HG03196 (cell line): ENCODE measurements around the gene ANO1.

Experiments
- ATAC-seq: cut with Tn5 transposase; IDR thresholded peaks from one replicate; pipeline ENCODE4 v1.9.1; 2021; ENCODE audit not compliant: unreplicated experiment

Gene ANO1

DNA sequence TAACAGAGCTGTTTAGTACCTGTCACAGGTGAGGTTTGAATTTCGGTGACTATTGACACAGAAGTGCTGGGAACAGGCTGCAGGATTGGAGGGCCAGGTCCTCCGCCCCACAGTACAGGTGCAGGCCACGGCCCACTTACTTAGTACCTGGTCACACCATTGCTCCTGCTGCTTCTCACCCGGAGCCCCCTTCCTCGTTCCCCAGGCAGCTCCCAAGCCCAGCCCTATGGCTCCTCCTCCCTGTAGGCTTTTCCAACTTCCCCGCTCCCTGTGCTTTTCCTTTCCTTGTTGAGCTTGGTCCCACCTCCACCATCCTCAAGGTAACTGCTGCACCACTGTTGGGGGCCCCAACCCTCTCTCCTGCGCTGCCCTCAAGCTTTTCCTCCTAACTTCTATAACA, 27.9 kb upstream of the ANO1 start:
- ATAC-seq = no peak

DNA sequence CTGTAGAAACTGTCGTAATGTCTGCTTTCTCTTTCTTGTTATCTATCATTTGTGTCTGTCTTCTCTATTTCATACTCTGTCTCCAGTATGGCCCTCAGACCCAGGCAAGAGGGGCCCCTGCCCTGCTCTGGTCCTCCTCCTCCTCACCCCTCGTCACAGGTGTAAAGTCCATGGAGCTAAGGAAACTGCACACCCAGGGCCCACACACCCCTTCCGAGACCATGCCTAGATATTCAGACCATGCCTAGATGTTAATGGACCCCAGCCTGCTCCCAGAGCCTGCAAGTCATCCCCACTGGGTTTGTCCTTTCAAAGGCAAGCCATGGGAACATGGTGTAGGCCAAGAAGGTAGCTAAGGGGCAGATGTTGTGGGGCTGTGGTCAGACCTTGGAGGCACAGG, 24.1 kb upstream of the ANO1 start:
- ATAC-seq = no peak

DNA sequence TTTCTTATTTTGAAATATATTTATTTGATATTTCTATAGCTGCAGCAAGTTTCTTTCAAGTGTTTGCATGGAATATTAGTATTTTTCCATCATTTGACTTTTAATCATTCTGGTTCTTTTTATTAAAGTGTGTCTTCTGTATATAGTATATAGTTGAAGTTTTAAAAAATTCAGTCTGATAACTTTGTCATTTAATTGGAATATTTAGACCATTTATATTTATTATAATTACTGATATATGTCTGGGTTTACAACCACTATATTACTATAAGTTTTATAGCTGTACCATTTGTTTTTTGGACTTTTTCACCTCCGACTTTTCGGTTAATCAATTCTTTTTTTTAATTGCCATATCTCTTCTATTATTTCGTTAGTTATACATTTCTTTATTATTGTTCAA, 22.7 kb upstream of the ANO1 start:
- no peak for ATAC-seq

DNA sequence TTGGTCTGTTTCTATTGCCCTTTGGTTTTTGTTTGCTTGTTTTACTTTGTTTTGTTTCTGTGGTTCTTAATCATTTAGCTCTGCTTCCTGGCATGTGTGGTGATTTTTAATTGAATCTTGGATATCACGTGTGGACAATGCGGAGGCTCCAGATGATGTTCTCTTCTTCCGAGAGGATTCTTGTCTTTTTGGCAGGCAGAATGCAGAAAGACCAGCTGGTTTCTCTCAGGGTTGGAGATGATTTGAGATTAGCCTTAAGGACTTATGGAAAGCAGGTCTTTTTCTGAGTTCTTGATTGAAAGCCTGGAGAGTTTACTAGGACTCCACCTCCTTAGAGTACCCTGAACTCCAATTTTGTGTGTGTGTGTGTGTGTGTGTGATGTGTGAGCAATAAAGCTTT, 21.0 kb upstream of the ANO1 start:
- no peak for ATAC-seq

DNA sequence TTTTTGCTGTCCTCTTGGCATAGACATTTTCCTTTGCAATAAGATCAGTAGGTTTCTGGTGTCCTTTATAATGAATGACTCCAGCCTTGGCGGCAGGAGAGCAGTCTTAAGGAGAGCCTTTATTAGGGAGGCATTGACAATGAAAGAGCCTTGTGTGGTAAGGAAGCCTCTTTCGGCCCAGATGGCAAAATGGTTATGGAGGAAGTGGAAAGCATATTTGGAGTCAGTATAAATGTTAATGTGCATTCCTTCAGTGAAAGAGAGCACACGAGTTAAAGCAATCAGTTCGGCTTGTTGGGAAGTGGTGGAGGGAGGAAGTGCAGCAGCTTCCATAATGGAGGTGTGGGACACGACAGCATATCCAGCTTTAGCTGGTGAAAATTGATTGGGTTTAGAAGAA, 18.1 kb upstream of the ANO1 start:
- ATAC-seq = no peak

DNA sequence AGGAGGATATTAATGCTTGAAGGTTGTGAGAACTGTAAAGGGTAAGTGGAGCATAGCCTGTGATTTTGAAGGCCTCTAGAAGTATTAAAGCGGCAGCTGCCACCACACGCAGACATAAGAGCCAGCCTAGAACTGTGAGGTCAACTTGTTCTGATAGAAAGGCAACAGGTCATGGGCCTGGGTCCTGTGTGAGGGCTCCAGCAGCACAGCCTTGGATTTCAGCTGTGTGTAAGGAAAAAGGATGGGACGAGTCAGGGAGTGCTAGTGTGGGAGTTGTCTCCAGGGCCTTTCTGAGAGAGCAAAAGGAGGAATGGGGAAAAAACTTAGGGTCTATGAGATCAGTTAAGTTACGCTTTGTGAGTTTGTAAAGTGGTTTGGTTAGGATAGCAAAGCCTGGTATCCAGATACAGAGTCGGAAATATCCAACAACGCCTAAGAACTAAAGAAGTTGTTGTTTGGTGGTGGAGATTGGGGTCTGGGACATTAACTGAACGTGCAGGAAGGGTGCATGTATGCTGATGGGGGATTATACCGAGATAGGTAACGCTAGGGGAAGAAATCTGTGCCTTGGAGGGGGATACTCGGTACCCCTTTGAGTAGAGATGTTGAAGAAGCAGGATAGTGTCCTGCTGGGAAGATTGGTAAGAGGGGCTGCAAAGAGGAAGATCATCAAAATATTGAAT, 17.4 kb upstream of the ANO1 start:
- ATAC-seq = no peak

DNA sequence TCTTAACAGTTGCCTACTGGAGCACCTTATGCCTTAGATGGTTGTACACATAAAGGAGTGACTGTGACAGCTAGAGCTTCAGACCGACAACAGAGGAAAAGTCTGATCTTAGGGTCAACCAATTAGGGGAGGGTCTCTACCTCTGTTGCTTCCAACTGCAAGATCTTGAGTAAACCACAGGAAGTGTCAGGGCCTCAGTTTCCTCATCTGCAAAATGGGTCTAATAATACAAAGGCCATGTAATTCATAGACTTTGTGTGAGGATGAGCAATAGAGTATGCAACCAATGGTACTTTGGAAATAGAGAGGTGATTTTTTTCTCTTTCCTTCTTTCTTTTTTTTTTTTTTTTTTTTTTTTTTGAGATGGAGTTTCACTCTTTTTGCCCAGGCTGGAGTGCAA, 16.4 kb upstream of the ANO1 start:
- ATAC-seq = no peak

DNA sequence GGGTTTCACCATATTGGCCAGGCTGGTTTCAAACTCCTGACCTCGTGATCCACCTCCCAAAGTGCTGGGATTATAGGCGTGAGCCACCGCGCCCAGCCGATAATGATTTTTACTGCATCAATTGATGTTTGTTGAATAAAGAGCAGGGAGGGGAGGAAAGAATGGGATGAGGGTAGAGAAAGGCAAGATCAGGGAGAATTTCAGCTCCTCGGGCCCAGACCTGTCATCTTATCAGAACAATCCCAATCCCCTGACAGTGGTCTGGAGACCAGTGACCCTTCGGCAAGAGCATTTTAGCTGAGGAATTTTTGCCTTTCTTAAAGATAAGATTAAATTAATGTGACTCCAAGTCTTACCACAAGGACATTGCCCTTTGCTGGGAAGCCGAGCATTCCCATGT, 15.0 kb upstream of the ANO1 start:
- ATAC-seq = no peak

DNA sequence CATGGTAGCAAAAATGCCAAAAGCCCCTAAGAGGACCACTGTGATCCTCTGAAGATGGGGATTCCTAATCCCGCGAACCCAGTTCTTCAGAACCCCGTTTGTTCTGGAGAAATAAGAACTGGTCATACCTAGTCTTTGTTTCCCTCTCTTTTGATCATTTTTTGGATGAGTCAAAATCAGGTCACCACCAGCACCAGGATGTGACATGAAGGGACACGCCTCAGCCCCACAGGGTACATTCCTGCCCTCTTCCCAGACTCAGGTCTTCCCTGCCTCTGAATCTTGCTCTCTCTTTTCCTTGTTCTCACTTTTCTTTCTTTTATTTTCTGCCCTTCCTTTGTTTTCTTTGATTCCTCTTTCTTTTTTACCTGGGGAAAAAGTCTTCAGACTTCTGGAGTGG, 14.6 kb upstream of the ANO1 start:
- no peak for ATAC-seq

DNA sequence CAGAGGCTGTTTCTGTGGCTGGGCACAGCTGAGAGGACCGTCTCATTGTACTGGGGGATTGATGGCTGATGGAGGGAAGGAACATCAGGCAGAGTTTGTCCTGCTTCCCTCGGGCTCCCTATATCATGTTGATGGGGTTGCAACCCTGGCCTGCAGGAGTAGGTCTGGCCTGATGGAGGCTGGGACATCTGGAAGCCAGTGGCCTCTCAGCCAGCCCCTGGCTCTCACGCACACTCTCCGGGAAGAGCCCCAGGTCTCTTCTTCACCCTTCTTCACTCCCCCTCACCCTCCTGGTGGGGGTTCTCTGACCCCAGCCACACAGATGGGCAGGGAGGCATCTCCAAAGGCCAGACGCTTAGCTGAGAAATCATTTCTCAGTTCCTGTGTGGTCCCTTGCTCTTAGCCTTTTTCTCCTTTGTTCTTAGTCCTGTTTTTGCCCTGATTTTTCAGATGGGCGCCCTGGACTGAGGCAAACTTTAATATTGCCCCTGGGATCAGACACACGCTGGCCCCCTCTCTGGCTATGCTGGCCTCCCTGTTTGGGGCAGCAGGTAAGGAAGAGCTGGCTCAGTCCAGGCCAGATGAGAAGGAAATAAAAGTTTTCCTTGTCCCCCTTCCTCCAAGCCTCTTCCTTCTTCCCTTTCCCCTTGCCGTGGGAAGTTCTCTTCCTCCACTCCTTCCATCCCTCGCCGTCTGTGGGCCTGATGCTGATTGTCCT, 13.9 kb upstream of the ANO1 start:
- ATAC-seq = no peak

DNA sequence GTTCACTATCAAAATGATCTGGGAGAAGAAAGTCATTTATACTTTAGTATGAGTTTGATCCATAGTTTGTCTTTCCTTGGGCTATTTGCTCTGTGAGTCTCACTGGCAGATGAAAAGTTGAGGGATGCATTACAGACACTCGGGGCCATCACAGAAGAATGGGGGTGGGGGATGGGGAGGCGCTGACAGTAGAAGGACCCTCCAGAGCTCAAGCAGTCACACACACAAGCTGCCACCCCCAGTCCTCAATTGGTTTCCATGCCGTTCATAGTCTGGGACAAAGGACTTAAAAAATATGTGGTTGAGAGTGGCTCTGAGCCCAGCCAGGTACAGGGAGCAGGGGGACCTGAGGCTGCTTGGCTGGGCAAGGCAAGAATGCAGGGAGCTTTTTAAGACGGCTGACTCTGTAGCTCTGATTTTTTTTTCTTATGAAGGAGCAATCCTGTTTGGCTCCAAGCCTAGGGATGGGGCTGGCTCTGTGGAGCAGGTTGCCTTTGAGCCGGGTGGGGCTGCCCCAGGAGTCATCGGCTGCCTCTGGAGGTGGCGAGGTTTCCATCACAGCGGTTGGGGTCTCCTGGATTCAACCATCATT, 13.3 kb upstream of the ANO1 start:
- ATAC-seq = no peak

DNA sequence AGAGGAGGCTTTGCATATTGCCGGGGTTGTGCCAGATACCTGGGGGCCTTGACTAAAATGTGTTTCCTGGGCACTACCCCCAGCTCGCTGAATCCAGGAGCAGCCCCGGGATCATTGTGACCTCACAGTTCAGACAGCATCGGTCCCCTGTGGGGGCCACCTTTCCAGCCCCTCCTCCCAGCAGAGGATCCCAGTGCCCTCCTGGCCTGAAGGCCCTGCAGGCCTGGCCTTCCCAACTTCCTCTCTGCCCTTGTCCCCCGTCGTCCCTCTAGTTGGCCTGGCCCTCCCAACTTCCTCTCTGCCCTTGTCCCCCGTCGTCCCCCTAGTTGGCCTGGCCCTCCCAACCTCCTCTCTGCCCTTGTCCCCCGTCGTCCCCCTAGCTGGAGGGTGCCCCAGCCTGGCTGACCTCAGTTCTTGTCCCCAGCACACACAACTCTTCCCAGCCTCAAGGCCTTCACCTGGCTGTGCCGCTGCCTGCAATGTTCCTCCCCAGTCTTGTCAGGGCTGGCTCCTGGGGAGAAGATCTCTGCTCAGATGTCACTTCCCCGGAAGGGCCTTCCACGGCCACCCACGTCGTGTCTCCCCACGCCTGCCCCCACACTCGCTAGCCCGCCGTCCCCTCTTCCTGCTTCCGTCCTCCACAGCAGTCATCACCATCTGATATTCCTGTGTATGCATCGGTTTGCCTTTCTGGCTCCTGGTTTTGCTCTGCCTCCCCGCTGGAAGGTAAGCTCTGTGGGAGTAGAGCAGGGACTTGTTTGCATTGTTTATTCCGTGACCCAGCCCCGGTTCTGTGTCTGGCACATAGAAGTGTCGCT, 12.6 kb upstream of the ANO1 start:
- no peak for ATAC-seq

DNA sequence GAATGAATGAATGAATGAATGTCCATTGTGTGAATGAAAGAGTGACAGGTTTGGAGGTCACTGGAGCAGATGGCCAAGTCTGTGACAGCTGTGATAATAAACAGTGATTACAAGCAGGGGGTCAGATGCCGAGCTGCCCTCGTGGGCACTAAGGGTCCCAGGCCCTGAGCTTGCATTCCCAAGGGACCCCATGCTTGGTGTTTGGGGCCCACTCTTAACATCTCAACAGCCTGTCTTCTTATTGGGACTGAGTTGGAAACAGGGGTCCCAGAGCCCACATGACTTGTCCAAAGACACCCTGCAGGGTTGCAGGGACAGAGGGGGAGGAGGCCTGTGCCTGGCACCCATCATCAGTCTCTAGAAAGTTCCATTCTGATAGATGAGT, 12.0 kb upstream of the ANO1 start:
- ATAC-seq = no peak

DNA sequence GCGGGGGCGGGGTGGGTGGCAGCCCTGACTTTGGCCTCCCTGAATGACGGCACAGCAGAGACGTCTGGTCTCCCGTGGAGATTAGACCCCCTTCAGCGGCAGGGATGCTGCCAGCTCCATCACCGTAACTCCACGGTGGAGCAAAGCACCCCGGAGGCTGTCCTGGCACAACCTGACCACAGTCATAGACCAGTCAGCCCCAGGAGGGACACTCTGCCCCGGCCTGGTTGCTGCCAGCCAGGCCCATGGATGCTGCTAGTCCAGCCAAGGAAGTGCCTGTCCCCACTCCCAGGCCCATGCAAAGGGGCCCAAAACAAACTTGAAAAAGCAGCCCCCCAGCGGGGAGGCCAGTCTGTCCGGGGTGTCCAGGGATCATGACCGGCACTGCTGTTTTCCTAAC, 11.5 kb upstream of the ANO1 start:
- no peak for ATAC-seq

DNA sequence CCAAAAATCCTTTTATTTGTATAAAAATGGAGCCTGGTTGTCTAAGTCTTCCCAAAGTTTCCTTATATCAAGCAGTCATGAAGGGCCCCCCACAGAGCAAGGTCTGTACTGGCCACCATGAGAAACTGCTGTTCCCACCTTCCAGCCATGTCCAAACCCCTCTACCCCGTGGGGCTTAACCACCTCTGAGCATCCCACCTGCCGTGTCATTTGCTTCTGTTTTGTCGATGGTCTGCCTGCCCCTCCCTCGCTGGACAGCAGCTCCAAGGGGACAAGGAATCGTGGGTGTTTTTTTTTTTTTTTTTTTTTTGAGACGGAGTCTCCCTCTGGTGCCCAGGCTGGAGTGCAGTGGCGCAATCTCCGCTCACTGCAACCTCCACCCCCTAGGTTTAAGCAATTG, 11.1 kb upstream of the ANO1 start:
- no peak for ATAC-seq

DNA sequence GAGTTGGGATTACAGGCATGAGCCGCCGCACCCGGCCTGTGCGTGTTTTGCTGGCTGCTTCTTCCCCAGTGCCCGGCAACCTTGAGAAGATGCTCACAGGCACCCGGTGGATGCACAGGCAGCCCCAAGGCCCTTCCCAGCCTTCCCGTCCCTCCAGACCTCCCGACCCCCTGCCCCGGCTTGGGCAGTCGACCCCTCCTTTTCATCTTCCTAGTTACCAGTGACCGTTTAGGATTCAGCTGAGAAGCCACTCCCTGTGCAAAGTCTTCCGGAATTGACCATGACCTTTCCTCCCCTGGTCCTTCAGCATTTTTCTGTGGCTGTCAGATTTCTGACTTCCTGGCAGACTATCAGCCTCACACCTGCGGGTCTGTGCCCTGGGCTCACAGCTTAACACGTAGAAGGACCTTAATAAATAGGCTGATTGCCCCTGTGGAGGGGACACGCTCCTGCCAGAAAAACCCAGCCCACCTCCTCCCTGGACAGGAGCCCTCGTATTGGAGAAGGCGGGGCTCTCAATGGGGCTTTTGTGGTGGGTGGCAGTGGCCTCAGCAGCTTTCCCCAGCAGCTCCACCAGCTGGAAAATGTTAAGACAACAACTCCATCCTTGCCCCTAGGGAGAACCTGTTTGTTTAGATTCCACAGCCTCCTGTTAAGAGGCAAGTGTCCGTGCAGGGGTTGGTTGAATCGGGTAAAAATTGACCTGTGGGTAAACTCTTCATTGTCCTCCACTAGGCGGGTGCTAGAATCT, 10.4 kb upstream of the ANO1 start:
- ATAC-seq = no peak

DNA sequence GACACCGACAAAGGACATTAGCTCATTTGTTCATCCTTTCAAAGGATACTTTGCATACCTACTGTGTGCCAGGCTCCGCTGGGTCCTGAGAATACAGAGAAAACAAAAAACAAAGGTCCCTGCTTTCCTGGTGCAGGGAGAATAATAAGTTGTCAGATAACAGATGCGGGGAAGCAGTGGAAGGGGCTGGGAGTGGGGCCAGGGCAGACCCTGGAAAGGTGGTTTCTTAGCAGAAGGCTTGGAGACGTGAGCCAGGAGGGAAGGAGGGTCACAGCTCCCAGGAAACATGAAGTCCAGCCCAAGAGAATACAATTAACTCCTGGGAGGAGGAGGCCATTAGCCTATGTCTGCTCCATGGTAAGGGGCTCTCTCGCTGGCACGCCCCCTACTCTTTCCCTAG, 9.8 kb upstream of the ANO1 start:
- ATAC-seq = no peak

DNA sequence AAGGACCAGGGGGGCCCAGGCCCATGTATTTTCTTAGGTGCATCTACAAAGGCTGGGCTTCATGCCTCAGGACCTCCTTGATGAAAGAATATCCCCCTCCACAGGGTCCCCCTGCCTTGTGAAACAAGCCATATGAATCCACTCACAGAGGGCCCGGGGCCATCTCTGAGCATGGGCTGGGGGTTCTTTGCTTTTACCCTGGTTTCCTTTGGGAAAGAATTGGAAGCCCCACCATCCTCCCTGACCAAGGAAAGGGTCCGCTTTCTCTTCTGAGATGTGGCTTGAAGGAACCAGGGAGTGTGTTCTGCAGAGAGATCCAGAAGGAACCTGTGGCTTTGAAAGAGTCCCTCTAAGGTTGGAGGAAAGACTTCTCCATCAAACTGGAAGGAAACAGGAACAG, 9.2 kb upstream of the ANO1 start:
- no peak for ATAC-seq

DNA sequence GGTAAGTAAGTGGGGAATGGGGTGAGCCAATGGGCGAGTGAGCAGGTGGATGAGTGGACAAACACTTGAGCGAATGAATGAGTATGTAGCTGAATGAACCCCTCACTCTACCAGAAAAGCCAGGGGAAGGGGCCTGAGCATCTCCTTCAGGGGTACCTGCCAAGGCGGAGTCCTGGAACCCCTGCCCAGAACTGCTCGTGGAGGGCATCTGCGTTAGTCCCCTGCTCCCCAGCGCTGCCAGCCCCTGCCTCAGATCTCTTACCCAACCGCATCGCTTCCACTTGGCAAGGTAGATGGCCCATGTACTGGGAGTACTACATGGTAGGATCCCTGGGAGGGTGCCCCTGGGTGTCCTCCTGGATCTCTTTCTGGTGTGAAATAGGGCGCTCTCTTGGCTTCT, 7.4 kb upstream of the ANO1 start:
- no peak for ATAC-seq

DNA sequence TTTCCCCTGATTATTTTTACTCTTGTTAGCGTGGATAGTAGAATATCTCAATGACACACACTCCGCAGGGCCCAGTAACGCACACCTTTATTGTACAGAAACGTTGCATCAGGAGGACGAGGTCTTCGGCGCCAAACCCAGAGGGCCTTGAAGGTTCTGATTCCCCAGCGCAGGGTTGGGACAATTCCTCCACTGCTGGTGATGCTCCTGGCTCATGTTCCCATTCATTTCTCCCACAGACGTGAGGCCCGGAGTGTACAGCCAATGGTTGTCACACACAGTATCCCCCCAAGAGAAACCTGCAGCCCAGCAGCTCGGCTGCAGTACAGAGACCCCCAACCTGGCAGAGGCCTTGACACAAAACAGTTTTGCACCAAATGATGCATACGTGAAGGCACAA, 6.1 kb upstream of the ANO1 start:
- ATAC-seq = no peak

DNA sequence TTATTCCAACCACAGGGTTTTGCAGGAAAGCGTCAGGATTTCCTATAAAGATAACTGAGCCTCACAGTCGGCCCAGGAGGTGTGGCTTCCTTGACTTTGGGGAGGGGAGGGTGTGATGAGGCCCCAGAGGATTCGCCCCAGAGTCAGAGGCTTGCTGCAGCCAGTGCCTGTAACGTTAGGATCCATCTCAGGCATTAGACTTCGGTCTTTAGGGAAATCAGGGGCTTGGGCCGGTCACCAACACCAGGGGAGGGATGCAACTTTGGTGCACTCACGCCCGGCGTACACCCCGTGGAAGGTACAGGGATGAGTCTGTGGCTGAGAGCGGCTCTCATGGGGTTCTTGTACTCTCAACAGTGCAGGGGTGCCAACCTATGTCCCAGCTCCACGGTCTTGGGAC, 5.7 kb upstream of the ANO1 start:
- no peak for ATAC-seq
